ENCODE measurements around the gene PSD4. TPM values are rescaled to one million over a fixed set of nuclear protein-coding genes. Genes with fewer than 3 reads are reported as not detected.

The PSD4 gene
- total and polyA plus RNA-seq, 2 of the 4 experiments (the other 2 are of a cell fraction) = 0.36 to 0.70 TPM

DNA sequence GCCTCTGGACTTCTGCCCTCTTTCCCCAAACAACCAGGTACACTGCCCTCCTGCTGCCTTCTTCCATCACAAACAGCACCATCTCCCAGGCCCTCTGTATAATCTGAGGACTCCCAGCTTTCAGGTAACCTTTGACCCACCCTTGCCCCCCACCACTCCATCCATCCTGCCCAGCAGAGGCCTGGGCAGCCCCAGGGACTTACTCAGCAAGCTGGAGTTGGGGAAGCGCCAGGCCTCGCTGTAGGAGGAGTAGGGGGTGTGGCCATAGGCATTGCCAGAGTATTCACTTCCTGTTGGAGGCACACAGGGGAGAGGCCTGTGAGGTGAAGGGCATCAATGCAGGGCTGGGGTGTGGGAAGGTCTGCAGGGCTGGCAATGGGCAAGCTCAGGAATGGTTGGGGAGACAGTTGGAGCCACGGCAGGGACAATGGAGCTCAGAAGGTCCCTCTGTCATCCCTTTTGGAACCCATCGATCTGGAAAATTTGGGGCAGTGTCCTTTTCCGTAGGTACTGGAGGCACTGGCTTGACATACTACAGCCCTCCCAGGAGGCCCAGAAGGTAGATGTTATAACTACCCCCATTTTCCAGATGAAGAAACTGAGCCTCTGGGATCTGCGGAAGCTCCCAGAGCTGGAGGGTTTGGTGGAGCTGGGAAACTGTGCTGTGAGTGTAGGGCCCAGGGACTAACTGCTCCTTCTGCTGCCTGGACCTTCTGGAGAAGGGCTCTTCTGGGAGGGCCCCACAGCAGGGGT, 46.3 kb downstream of the PSD4 start:
- H3K56ac ChIP-seq (ENCODE audit: extremely low read depth, insufficient read depth, low read length) = no peak overlapping the region
- H2BK120ac ChIP-seq (ENCODE audit: low read depth, low read length) = no peak overlapping the region
- no peaks in the 10 kb centered on the region for H3K9me1 ChIP-seq (ENCODE audit: insufficient read depth, low read length)
- ATAC-seq (ENCODE audit: low read depth) (peak; percentile 73), DNase-seq (peak; percentile 45)
- H3K14ac ChIP-seq (replicated peaks; ENCODE audit: low read depth, low read length) = no peak overlapping the region
- H2BK20ac ChIP-seq (ENCODE audit: low read depth, low read length) = no peak overlapping the region
- H3K23ac ChIP-seq (ENCODE audit: low read depth, low read length) = no peak overlapping the region
- no peak overlapping the region for H2AK9ac ChIP-seq (replicated peaks; ENCODE audit: low read depth, low read length, poor library complexity)
- in situ Hi-C loops (cut with MboI; ENCODE audit: low sequenced_read_pairs) = no loop called here
- ChIA-PET CTCF (no interaction called here), POLR2A (ENCODE audit: unreplicated experiment) (no interaction called here)
- no peaks in the 10 kb centered on the region for H4K20me1 ChIP-seq (ENCODE audit: insufficient read depth, low read length)
- no peak overlapping the region for H2BK15ac ChIP-seq (ENCODE audit: low read depth, low read length)
- peak overlapping the region; percentile 0; the same call in 1 of the 2 replicates for H3K4ac ChIP-seq (ENCODE audit: low read depth, low read length)
- no peaks in the 10 kb centered on the region for H3K79me1 ChIP-seq (ENCODE audit: low read depth in 1 of 2, low read length in 2 of 2)
- no peak overlapping the region for H4K5ac ChIP-seq (ENCODE audit: low read depth, low read length)
- no peak overlapping the region for H3K9ac ChIP-seq (ENCODE audit: low read depth, low read length)
- H3K18ac ChIP-seq (ENCODE audit: low read depth, low read length) = no peak overlapping the region
- peaks cover 9% of the 10 kb centered on the region for H3K27me3 ChIP-seq (ENCODE audit: control insufficient read depth, insufficient read depth, low read length)
- intact Hi-C loops (cut with micrococcal nuclease) = no loop called here
- H3K4me2 ChIP-seq (ENCODE audit: low read depth, low read length) = no peak overlapping the region
- 0 out of 2 replicates have a peak, but pooled peaks cover 2% of the 10 kb centered on the region for H3K4me1 ChIP-seq (ENCODE audit: control insufficient read depth, insufficient read depth, low read length)
- TF ChIP-seq RFX5 (IDR thresholded peaks at IDR 0.05; ENCODE audit: low read depth, low read length) (no peak), MAZ (IDR thresholded peaks at IDR 0.05; ENCODE audit: borderline replicate concordance, low read depth, low read length) (no peak), CEBPB (IDR thresholded peaks at IDR 0.05; ENCODE audit: low read depth, low read length) (no peak), SMC3 (IDR thresholded peaks at IDR 0.05; ENCODE audit: low read depth, low read length) (no peak), MXI1 (IDR thresholded peaks at IDR 0.05; ENCODE audit: borderline replicate concordance, low read depth, low read length) (no peak), CHD1 (IDR thresholded peaks at IDR 0.05; ENCODE audit: low read depth, low read length) (no peak), FOS (IDR thresholded peaks at IDR 0.05; ENCODE audit: low read depth, low read length) (no peak), POLR2A (IDR thresholded peaks at IDR 0.05; ENCODE audit: low read depth, low read length) (no peak), MAFK (IDR thresholded peaks at IDR 0.05; ENCODE audit: low read depth, low read length) (no peak), BHLHE40 (IDR thresholded peaks at IDR 0.05; ENCODE audit: low read depth, low read length) (no peak), NFE2L2 (IDR thresholded peaks at IDR 0.05; ENCODE audit: low read depth, low read length) (no peak), RCOR1 (IDR thresholded peaks at IDR 0.05; ENCODE audit: insufficient replicate concordance, low read length) (no peak), RAD21 (IDR thresholded peaks at IDR 0.05; ENCODE audit: low read length) (no peak)
- TF ChIP-seq, protein P1, sequence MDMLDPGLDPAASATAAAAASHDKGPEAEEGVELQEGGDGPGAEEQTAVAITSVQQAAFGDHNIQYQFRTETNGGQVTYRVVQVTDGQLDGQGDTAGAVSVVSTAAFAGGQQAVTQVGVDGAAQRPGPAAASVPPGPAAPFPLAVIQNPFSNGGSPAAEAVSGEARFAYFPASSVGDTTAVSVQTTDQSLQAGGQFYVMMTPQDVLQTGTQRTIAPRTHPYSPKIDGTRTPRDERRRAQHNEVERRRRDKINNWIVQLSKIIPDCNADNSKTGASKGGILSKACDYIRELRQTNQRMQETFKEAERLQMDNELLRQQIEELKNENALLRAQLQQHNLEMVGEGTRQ (IDR thresholded peaks at IDR 0.05; ENCODE audit: low read depth, low read length) = no peak
- TF ChIP-seq, protein P2, sequence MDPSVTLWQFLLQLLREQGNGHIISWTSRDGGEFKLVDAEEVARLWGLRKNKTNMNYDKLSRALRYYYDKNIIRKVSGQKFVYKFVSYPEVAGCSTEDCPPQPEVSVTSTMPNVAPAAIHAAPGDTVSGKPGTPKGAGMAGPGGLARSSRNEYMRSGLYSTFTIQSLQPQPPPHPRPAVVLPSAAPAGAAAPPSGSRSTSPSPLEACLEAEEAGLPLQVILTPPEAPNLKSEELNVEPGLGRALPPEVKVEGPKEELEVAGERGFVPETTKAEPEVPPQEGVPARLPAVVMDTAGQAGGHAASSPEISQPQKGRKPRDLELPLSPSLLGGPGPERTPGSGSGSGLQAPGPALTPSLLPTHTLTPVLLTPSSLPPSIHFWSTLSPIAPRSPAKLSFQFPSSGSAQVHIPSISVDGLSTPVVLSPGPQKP (IDR thresholded peaks at IDR 0.05; ENCODE audit: borderline replicate concordance, low read depth, low read length) = no peak
- TF ChIP-seq, protein P3, sequence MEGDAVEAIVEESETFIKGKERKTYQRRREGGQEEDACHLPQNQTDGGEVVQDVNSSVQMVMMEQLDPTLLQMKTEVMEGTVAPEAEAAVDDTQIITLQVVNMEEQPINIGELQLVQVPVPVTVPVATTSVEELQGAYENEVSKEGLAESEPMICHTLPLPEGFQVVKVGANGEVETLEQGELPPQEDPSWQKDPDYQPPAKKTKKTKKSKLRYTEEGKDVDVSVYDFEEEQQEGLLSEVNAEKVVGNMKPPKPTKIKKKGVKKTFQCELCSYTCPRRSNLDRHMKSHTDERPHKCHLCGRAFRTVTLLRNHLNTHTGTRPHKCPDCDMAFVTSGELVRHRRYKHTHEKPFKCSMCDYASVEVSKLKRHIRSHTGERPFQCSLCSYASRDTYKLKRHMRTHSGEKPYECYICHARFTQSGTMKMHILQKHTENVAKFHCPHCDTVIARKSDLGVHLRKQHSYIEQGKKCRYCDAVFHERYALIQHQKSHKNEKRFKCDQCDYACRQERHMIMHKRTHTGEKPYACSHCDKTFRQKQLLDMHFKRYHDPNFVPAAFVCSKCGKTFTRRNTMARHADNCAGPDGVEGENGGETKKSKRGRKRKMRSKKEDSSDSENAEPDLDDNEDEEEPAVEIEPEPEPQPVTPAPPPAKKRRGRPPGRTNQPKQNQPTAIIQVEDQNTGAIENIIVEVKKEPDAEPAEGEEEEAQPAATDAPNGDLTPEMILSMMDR (conservative IDR thresholded peaks at IDR 0.05; ENCODE audit: low read depth, low read length) = no peak
- no peak overlapping the region for H2AK5ac ChIP-seq (ENCODE audit: low read depth, low read length)
- dilution Hi-C loops (cut with HindIII; ENCODE audit: low sequenced_read_pairs, unreplicated experiment) = no loop called here
- H4K91ac ChIP-seq (ENCODE audit: insufficient read depth, low read depth, low read length) = no peak overlapping the region
- no peaks in the 10 kb centered on the region for H3K36me3 ChIP-seq (ENCODE audit: control insufficient read depth, insufficient read depth, low read length)
- no peak overlapping the region for H2BK5ac ChIP-seq (ENCODE audit: low read depth, low read length, poor library complexity, severe bottlenecking)
- no peaks in the 10 kb centered on the region for H3K9me3 ChIP-seq (ENCODE audit: control insufficient read depth, insufficient read depth, low read length)
- H4K8ac ChIP-seq (ENCODE audit: low read depth in 2 of 2, low read length in 2 of 2) = no peak overlapping the region
- peak overlapping the region; percentile 58 for H2AFZ ChIP-seq (replicated peaks; ENCODE audit: low read length, poor library complexity)
- no peak overlapping the region for H3K4me3 ChIP-seq (ENCODE audit: insufficient read depth, low read depth, low read length)
- WGBS, 2 experiments (ENCODE audit: extremely low coverage in 2 of 2, insufficient read length in 1 of 2) = no CpG with 5 or more reads among the region's 6 CpGs
- BruUV-seq (replicated peaks) = no TSS peak
- no peak overlapping the region for H3K27ac ChIP-seq (ENCODE audit: insufficient read depth, low read length)
